HepG2 (cell line): ENCODE results near the gene SYNGR2. TPM values are rescaled to one million over a fixed set of nuclear protein-coding genes. Genes with fewer than 3 reads are reported as not detected.

Experiments
- ATM ChIP-seq: fragments of 450-650 bp; IDR thresholded peaks from 2 replicates; pipeline ENCODE4 v1.7.1; 2017; ENCODE audit warnings: mild to moderate bottlenecking, borderline replicate concordance
- HDAC1 ChIP-seq: sonication (generic); formaldehyde crosslinking; IDR thresholded peaks from 2 replicates; pipeline ENCODE4 v1.5.1; 2020; ENCODE audit warnings: mild to moderate bottlenecking, missing genetic modification reagents
- HNF4A ChIP-seq: sonication (generic); formaldehyde crosslinking; IDR thresholded peaks from 2 replicates; pipeline ENCODE4 v1.4.0; 2020; ENCODE audit warnings: missing genetic modification reagents
- HNRNPK ChIP-seq: fragments of 200-400 bp; formaldehyde crosslinking; IDR thresholded peaks from 2 replicates; pipeline ENCODE4 v1.6.1; 2018; ENCODE audit warnings: low read length, low read depth, moderate library complexity, mild to moderate bottlenecking; ENCODE audit not compliant: poor library complexity, severe bottlenecking
- ISL2 ChIP-seq: sonication (generic); formaldehyde crosslinking; IDR thresholded peaks from 2 replicates; pipeline ENCODE4 v1.5.0; 2020; ENCODE audit warnings: missing genetic modification reagents
- KDM4B ChIP-seq: sonication (generic); formaldehyde crosslinking; IDR thresholded peaks from 2 replicates; pipeline ENCODE4 v1.4.0; 2020; ENCODE audit warnings: missing genetic modification reagents
- KDM5A ChIP-seq: fragments of 200-600 bp; sonication (generic); IDR thresholded peaks from 2 replicates; pipeline ENCODE4 v1.7.0; 2018; ENCODE audit warnings: antibody characterized with exemption, mild to moderate bottlenecking, low read length, borderline replicate concordance
- MAFK ChIP-seq, 2 experiments: IDR thresholded peaks in 1 of 2; conservative IDR thresholded peaks in 1 of 2; 2 replicates each; pipeline ENCODE4 v1.6.1; 2011; ENCODE audit warnings: improper control_type of control experiment in 2 of 2, low read length in 2 of 2
- NAIF1 ChIP-seq: sonication (generic); formaldehyde crosslinking; IDR thresholded peaks from 2 replicates; pipeline ENCODE4 v1.5.0; 2020; ENCODE audit warnings: mild to moderate bottlenecking, missing genetic modification reagents, borderline replicate concordance
- RBFOX2 ChIP-seq: fragments of 200-400 bp; formaldehyde crosslinking; IDR thresholded peaks from 2 replicates; pipeline ENCODE4 v1.6.1; 2017; ENCODE audit warnings: low read depth, mild to moderate bottlenecking, low read length
- RXRB ChIP-seq: IDR thresholded peaks from 2 replicates; pipeline ENCODE4 v1.6.1; 2016; ENCODE audit warnings: borderline replicate concordance, missing genetic modification reagents, missing compliant biosample characterization
- SMAD9 ChIP-seq: sonication (generic); formaldehyde crosslinking; IDR thresholded peaks from 2 replicates; pipeline ENCODE4 v1.5.1; 2020; ENCODE audit warnings: mild to moderate bottlenecking, missing genetic modification reagents
- SP5 ChIP-seq: IDR thresholded peaks from 2 replicates; pipeline ENCODE4 v1.6.1; 2016; ENCODE audit warnings: low read depth, borderline replicate concordance
- TEAD2 ChIP-seq: sonication (generic); formaldehyde crosslinking; IDR thresholded peaks from 2 replicates; pipeline ENCODE4 v1.9.0; 2021; ENCODE audit warnings: missing genetic modification reagents
- TEAD3 ChIP-seq: optimal IDR thresholded peaks from 2 replicates; pipeline ENCODE3; 2016; ENCODE audit warnings: borderline replicate concordance
- ZNF12 ChIP-seq: sonication (generic); formaldehyde crosslinking; IDR thresholded peaks from 2 replicates; pipeline ENCODE4 v1.5.0; 2020; ENCODE audit warnings: missing genetic modification reagents
- ZNF235 ChIP-seq: sonication (generic); formaldehyde crosslinking; IDR thresholded peaks from 2 replicates; pipeline ENCODE4 v1.8.1; 2023; ENCODE audit warnings: mild to moderate bottlenecking, missing genetic modification reagents, borderline replicate concordance
- ZNF441 ChIP-seq: sonication (generic); formaldehyde crosslinking; IDR thresholded peaks from 2 replicates; pipeline ENCODE4 v1.7.0; 2021; ENCODE audit warnings: missing genetic modification reagents, borderline replicate concordance
- ZNF546 ChIP-seq: sonication (generic); formaldehyde crosslinking; conservative IDR thresholded peaks from 2 replicates; pipeline ENCODE4 v1.8.1; 2023; ENCODE audit warnings: mild to moderate bottlenecking, missing genetic modification reagents
- ZNF75D ChIP-seq: sonication (generic); formaldehyde crosslinking; IDR thresholded peaks from 2 replicates; pipeline ENCODE4 v1.8.1; 2023; ENCODE audit warnings: missing genetic modification reagents, mild to moderate bottlenecking, borderline replicate concordance
- polyA plus RNA-seq, 8 experiments: library from polyadenylated mRNA; depleted of rRNA in 3 of 8; stranded (reverse) in 7 of 8; unstranded in 1 of 8; fragments of >200 nt; fragmentation: Illumina TruSeq in 4 of 8; extraction: Trizol in 4 of 8; gene quantifications; 2 replicates each; pipeline versions ENCODE4 v1.2.1 to v1.2.3, GENCODE V29; 2011 to 2016; ENCODE audit warnings: low read depth in 4 of 8, missing spikeins in 1 of 8, mixed read lengths in 1 of 8; ENCODE audit not compliant: insufficient read depth in 1 of 8
- total RNA-seq, 5 experiments: library from RNA; depleted of rRNA; stranded (reverse); fragments of >200 nt; fragmentation: Illumina TruSeq; extraction: Trizol; gene quantifications; 2 replicates each; pipeline ENCODE4 v1.2.3, GENCODE V29; 2016; ENCODE audit warnings: low read depth in 1 of 5
- TF ChIP-seq, protein P1 (sequence below): sonication (generic); formaldehyde crosslinking; IDR thresholded peaks from 2 replicates; pipeline ENCODE4 v1.4.0; 2020; ENCODE audit warnings: mild to moderate bottlenecking, missing genetic modification reagents, borderline replicate concordance
- TF ChIP-seq, protein P2 (sequence below): sonication (generic); formaldehyde crosslinking; IDR thresholded peaks from 2 replicates; pipeline ENCODE4 v1.4.0; 2020; ENCODE audit warnings: missing genetic modification reagents
- TF ChIP-seq, protein P3 (sequence below): sonication (generic); formaldehyde crosslinking; IDR thresholded peaks from 2 replicates; pipeline ENCODE4 v1.8.0; 2022; ENCODE audit warnings: missing genetic modification reagents, mild to moderate bottlenecking, moderate library complexity, borderline replicate concordance

SYNGR2 gene
- total and polyA plus RNA-seq, 2 of the 13 experiments (the other 11 are each of a cell fraction or from before 2014, with no cell fraction given): 46.7 to 170 TPM

GRCh38 chr17:78127888-78128550 lies 40.4 kb upstream of the SYNGR2 start (continued):
- TF ChIP-seq, protein P1, sequence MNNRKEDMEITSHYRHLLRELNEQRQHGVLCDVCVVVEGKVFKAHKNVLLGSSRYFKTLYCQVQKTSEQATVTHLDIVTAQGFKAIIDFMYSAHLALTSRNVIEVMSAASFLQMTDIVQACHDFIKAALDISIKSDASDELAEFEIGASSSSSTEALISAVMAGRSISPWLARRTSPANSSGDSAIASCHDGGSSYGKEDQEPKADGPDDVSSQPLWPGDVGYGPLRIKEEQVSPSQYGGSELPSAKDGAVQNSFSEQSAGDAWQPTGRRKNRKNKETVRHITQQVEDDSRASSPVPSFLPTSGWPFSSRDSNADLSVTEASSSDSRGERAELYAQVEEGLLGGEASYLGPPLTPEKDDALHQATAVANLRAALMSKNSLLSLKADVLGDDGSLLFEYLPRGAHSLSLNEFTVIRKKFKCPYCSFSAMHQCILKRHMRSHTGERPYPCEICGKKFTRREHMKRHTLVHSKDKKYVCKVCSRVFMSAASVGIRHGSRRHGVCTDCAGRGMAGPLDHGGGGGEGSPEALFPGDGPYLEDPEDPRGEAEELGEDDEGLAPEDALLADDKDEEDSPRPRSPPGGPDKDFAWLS (CRISPR knock-in tag): no peak
- TF ChIP-seq RXRB (CRISPR knock-in tag) (no peak), SP5 (CRISPR knock-in tag) (peak; percentile 59; the same call in 1 of the 2 replicates), KDM4B (CRISPR knock-in tag) (no peak), TEAD2 (CRISPR knock-in tag) (no peak), ZNF75D (no peak), ZNF235 (CRISPR knock-in tag) (0 out of 2 replicates have a peak, but pooled peaks have one; percentile 63), HNF4A (CRISPR knock-in tag) (peak; percentile 40), ZNF441 (CRISPR knock-in tag) (0 out of 2 replicates have a peak, but pooled peaks have one; percentile 18), ISL2 (CRISPR knock-in tag) (no peak), TEAD3 (CRISPR knock-in tag) (no peak), ATM (no peak), ZNF546 (0 out of 2 replicates have a peak, but pooled peaks have one; percentile 45), MAFK (conservative IDR thresholded peaks at IDR 0.05 in 1 of 2, IDR thresholded peaks at IDR 0.05 in 1 of 2; ENCODE audit: low read length in 2 of 2) (no peak), RBFOX2 (peak; percentile 70), HNRNPK (peak; percentile 95), HDAC1 (peak; percentile 47; the same call in 1 of the 2 replicates), ZNF12 (CRISPR knock-in tag) (no peak), KDM5A (peak; percentile 50; the same call in 1 of the 2 replicates), SMAD9 (CRISPR knock-in tag) (no peak), NAIF1 (CRISPR knock-in tag) (no peak)
- TF ChIP-seq, protein P2, sequence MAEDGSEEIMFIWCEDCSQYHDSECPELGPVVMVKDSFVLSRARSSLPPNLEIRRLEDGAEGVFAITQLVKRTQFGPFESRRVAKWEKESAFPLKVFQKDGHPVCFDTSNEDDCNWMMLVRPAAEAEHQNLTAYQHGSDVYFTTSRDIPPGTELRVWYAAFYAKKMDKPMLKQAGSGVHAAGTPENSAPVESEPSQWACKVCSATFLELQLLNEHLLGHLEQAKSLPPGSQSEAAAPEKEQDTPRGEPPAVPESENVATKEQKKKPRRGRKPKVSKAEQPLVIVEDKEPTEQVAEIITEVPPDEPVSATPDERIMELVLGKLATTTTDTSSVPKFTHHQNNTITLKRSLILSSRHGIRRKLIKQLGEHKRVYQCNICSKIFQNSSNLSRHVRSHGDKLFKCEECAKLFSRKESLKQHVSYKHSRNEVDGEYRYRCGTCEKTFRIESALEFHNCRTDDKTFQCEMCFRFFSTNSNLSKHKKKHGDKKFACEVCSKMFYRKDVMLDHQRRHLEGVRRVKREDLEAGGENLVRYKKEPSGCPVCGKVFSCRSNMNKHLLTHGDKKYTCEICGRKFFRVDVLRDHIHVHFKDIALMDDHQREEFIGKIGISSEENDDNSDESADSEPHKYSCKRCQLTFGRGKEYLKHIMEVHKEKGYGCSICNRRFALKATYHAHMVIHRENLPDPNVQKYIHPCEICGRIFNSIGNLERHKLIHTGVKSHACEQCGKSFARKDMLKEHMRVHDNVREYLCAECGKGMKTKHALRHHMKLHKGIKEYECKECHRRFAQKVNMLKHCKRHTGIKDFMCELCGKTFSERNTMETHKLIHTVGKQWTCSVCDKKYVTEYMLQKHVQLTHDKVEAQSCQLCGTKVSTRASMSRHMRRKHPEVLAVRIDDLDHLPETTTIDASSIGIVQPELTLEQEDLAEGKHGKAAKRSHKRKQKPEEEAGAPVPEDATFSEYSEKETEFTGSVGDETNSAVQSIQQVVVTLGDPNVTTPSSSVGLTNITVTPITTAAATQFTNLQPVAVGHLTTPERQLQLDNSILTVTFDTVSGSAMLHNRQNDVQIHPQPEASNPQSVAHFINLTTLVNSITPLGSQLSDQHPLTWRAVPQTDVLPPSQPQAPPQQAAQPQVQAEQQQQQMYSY: no peak; the same call in none of the 2 replicates
- TF ChIP-seq, protein P3, sequence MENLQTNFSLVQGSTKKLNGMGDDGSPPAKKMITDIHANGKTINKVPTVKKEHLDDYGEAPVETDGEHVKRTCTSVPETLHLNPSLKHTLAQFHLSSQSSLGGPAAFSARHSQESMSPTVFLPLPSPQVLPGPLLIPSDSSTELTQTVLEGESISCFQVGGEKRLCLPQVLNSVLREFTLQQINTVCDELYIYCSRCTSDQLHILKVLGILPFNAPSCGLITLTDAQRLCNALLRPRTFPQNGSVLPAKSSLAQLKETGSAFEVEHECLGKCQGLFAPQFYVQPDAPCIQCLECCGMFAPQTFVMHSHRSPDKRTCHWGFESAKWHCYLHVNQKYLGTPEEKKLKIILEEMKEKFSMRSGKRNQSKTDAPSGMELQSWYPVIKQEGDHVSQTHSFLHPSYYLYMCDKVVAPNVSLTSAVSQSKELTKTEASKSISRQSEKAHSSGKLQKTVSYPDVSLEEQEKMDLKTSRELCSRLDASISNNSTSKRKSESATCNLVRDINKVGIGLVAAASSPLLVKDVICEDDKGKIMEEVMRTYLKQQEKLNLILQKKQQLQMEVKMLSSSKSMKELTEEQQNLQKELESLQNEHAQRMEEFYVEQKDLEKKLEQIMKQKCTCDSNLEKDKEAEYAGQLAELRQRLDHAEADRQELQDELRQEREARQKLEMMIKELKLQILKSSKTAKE (CRISPR knock-in tag): no peak
